ENCODE measurements around the gene GTSE1. TPM values are rescaled to one million over a fixed set of nuclear protein-coding genes. Genes with fewer than 3 reads are reported as not detected.
"Not testable (repeated sequence)": the region's sequence is repeated elsewhere in the genome, so short reads cannot be mapped to it uniquely, and the experiment has no call there.

Gene GTSE1
- total RNA-seq, 2 donors from 2014 or later = 2.2 to 7.9 TPM

DNA sequence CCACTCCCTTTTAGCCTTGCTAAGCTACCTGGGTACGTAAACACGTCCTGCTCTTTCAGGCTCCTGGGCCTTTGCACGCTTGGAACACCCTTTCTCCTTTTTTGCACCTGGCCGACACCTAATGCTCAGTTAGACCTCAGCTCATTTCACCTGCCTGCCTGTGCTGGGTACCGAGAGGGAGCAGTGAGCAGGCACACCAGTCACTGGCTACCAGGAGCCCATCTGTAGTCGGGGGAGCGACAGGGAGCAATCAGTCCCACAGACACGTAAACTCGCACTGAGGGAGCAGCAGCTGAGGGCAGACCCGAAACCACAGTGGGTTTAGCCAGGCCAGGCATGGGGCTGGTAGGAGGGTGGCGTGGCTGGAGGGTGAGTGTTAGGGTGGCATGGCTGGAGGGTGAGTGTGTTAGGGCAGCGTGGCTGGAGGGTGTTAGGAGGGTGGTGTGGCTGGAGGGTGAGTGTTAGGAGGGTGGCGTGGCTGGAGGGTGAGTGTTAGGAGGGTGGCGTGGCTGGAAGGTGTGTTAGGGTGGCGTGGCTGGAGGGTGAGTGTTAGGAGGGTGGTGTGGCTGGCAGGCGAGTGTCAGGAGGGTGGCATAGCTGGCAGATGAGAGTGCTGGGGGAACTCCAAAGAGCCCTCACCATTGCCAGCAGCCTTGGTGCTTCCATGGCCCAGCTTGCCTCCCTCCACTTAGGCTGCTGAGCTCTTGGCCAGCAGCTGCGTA is 6.4 kb upstream of the GTSE1 start:
- intact Hi-C loops (cut with DNase I, micrococcal nuclease) = no loop called here
- DNase-seq = no peak
- ATAC-seq = no peak

DNA sequence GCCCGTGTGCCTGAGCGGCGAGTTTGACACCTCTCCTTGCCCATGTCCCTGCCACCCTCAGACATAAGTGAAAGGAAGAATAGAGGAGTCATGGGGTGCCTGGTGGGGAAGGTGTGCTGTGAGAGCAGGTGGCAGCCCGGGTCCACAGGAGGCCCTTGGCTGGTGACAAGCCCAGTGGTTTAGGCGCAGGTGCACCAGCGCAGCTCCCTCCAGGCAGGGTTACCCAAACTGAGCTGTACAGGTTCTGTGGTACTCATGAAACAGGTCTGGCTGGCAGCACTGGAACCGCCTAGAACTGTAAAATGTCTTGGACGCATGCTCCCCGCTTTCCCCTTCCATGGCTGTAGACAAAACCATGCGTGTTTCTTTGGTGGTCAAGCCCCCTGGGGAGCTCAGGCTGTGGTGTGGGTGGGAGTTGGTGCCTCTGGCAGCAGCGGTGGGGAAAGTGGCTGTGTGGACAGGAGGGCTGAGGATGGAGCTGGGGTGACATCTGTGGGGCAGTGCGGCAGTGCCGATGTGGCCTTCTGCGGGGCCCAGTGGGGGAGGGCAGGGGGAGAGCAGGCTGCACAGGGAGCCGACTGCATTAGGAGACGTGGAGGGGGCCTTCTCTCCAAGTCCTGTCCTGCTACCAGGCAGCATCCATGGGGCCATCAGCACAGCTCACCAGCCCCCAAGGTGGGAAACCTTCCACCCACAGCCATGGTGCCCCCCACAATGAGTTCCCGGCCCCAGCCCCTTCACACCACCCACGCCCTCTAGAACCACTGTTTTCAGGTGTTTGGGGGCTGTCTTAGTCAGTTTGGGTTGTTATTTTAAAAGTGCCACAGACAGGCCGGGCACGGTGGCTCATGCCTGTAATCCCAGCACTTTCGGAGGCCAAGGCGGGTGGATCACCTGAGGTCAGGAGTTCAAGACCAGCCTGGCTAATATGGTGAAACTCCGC is 5.6 kb upstream of the GTSE1 start:
- intact Hi-C loops (cut with DNase I, micrococcal nuclease) = no loop called here
- no peak for DNase-seq
- ATAC-seq = no peak

DNA sequence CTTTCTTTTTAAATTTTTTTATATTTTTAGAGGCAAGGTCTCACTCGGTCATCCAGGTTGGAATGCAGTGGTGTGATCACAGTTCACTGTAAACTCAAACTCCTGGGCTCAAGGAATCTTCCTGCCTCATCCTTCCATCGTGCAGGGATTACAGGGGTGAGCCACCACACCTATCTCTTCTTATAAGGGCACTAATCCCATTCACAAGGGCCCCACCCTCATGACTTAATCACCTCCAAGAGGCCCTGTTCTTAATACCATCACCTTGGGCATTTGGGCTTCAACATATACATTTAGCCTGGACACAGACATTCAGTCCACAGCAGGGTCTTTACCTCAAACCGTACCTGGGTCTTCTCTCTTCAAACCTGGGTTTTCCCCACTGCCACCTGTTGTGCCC is 4.5 kb upstream of the GTSE1 start:
- DNase-seq (no peak), ATAC-seq (no peak)
- intact Hi-C loops (cut with DNase I, micrococcal nuclease) = no loop called here

DNA sequence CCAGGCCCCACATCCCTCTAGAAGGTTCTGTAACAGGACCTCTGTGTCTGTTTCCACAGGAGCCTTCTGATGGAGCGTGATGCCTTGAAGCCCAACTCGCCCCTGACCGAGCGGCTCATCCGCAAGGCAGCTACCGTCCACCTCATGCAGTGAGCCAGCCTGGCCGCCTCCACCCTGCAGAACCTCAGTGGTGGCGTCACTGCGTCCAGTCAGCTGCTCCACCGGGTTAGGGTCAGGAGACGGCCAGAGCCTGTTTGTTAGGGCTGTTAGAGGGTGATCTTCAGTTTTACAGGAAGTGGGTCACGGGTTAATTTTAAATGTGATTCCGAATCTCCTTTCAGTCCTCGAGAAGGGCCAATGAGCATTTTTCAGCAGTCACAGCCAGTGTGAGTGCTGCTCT is 3.9 kb upstream of the GTSE1 start:
- DNase-seq = no peak
- ATAC-seq = no peak
- intact Hi-C loops (cut with DNase I, micrococcal nuclease) = no loop called here

DNA sequence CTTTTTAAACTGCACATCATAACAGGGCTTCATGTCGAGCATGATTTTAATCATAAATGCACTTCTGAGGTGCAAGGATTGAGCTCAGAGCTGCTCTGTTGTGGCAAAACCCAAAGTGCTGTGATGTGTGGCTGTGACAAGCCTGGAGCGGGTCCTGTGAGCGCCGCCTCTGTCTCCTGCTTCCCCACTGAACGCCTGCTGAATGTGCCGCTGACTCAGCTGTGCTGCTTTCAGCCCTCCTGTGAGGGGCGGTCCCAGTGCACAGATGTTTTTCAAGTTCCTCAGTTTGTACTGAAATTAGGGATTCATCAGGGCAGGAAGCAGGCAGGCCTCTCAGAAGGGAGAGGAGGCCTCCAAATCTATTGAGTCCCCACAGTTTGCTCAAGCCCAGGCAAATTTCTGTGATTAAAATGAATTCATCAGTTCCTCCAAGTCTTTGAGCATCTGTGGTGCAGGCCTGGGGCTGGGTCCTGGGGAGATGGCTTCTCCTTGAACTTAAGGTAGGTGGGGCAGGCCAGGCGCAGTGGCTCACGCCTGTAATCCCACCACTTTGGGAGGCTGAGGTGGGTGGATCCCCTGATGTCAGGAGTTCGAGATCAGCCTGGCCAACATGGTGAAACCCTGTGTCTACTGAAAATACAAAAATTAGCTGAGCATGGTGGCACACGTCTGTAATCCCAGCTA is 3.0 kb upstream of the GTSE1 start:
- intact Hi-C loops (cut with DNase I, micrococcal nuclease) = no loop called here
- DNase-seq (peak in 1 of 2 donors; percentile 46), ATAC-seq (no peak)

DNA sequence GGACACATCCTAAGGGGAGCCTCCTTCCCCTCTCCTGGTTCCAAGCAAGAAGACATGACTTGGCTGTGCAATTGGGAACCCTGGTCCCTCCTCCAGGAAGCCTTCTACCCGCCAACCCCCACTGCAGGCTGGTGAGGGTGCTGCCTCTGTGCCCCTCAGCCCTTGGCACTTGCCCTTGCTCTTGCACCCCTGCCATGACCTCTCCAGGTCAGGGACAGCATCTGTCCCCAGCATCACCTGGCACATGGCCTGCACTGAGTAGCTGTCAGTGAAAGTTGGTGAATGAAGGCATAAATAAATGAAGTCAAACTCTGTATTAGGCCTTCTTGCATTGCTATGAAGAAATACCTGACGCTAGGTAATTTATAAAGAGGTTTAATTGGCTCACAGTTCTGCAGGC is 1.9 kb upstream of the GTSE1 start:
- intact Hi-C loops (cut with DNase I, micrococcal nuclease) = no loop called here
- no peak for DNase-seq
- ATAC-seq = no peak

DNA sequence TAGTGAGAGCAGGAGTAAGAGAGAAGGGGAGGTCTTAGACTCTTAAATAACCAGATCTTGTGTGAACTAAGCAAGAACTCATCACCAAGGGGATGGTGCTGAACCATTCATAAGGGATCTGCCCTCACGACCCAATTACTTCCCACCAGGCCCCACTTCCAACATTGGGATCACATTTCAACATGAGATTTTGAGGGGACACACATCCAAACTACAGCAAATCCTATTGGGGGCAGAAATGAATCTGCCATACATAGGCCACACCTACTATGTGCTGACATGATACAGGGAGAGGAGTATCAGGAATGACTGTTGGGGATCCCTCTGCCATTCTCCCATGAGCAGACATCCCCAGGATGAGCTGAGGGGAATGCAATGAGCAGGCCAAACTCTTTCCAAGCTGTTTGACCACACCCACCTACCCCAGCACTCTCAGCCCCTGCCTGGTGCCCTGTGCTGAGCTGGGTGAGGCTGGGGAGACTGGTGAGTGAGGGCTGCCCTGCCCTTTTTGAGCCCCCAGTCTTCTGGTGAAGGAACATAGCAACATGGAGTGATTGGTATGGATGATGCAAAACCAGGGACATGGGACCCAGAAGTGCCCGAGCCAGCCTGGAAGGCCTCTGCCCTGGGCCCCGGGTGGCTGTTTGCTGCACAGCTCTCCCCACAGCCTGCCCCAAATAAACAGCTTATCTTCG is 1.2 kb upstream of the GTSE1 start:
- ATAC-seq (peak; percentile 4), DNase-seq (no peak)
- intact Hi-C loops (cut with DNase I, micrococcal nuclease) = no loop called here

DNA sequence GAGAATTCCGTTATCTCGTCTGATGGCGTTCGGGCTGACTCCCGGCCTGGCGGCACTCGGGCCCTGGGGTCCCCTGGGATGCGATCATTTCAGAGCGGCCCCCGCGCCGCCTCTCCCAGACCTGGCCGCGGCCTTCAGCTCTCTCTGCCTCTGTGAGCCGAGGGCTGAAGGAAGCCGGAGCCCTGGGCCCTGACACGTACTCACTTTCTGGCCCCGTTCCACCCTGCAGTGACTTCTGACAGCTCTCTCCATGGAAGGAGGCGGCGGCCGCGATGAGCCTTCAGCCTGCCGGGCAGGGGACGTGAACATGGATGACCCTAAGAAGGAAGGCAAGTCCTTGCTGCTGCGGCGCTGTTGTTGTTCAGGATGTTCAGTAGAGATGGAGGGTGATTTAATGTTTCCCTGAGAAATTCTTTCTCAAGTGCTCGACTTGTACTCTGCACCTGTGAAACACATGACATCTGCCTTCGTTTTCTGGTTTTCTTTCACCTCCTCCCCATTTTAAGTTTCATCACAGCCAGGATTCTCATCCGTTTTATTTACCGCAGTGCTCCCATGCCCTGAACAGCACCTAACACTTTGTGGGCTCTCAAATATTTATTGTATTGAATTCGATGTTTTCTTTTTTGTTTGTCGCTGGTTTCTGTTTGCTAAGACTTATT is 612 bp downstream of the GTSE1 start:
- ATAC-seq (peak; percentile 8), DNase-seq (peak in 1 of 2 donors; percentile 35)
- intact Hi-C loops (cut with DNase I, micrococcal nuclease) = no loop called here

DNA sequence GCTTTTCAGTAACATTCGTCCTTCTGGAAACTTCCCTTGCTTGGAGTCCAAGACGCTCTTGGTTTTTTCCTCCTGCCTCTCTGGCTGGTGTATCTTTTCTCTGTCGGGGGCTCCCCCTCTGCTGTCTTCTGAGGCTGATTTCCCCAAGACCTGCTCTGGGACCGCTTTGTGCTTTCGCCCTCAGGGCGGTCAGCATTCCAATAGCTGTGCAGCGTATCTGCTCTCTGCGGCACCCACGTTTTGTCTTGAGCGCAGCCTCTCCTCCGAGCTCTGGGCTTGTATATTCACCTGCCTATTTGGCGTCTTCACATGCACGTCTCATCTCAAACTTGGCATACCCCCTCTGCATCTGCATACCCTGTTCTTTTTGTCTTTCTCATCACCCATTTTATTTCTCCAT is 2.4 kb downstream of the GTSE1 start:
- intact Hi-C loops (cut with DNase I, micrococcal nuclease) = no loop called here
- no peak for ATAC-seq
- no peak for DNase-seq

DNA sequence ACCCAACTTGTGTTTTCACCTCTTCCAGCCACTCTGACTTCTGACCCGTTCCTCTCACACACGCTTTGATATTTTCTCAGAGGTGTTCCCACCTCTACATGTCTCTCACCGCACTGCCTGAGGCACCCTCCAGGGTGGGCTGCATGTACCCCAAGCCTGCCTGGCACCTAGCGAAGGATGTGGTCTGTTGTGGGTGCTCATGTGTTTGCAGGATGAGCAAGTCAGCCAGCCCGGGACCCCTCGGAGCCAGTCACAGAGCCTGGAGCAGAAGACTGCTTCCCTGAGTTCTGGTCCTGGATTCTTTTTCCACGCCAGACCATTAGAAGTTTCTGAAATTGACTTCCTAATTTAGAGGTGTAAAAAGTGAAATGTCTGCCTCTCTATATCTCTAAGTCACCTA is 3.8 kb downstream of the GTSE1 start:
- no peak for ATAC-seq
- intact Hi-C loops (cut with DNase I, micrococcal nuclease) = no loop called here
- DNase-seq = no peak

DNA sequence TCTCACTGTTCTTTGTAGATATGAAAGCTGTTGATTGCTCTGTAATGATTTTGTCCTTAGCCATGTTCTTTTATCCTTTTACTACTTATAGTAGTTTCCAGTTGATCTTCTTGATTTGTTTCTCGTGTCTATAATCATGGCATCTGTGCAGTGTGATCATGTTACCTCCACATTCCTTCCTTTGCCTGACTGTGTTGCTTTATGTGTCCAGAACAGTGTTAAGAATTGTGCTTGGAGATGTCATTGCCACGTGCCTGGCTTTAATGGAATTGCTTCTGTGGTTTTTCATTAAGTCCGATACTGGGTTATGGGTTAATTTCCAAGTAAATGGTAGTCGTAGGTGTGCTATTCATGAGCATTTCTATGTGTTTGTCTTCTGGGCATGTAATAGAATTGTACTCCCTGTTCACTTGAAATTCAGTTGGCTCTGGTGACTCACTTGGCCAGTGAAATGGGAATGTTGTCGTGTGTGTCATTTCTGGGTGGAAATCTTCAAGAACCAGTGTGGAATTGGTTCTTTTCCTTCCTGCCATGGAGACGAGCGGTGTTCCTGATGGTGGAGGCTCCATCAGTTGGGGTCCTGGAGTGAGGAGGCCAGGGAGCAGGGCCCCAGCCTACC is 6.8 kb downstream of the GTSE1 start:
- ATAC-seq (no peak), DNase-seq (no peak)
- intact Hi-C loops (cut with DNase I, micrococcal nuclease) = no loop called here

DNA sequence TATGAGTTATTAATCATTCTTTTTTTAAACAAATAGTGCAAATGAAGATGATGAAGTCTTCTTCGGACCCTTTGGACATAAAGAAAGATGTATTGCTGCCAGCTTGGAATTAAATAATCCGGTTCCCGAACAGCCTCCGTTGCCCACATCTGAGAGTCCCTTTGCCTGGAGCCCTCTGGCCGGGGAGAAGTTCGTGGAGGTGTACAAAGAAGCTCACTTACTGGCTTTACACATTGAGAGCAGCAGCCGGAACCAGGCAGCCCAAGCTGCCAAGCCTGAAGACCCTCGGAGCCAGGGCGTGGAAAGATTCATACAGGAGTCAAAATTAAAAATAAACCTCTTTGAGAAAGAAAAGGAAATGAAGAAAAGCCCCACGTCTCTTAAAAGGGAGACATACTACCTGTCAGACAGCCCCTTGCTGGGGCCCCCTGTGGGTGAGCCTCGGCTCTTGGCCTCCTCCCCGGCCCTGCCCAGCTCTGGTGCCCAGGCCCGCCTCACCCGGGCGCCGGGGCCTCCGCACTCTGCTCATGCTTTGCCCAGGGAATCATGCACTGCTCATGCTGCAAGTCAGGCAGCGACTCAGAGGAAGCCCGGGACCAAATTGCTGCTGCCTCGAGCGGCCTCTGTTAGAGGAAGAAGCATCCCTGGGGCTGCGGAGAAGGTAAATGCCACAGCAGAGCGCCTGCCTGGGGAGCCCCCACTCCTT is 11.8 kb downstream of the GTSE1 start:
- DNase-seq (no peak), ATAC-seq (no peak)
- intact Hi-C loops (cut with DNase I, micrococcal nuclease) = no loop called here

DNA sequence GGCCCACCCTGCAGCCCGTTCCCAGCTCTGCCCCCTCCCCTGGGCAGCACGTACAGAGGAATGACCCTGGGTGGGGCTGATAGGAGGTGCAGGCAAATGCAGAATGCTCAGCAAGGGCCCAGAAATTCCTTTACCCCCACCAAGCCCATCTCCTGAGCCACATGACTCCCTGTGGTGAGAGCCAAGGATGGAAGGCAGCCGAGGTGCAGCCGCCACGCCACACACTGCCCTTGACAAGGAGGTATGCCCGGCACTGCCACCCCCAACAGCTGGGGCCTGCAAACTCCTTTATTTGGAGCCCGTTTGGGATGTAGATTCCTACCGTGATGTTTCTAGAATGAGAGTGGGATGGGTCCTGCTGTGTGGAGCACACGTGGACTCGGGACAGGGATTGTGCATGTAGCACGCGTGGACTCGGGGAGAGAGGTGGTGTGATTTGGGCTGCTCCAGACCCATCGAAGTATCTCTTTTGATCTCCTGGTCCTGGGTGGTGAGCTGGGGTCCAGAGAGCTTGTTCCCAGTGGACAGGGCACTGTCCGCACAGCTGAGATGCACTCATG is 12.9 kb downstream of the GTSE1 start:
- intact Hi-C loops (cut with DNase I, micrococcal nuclease) = loop anchor here (5.0 to 10.0 kb wide), 2 partner anchors 187 to 315 kb away; no protein-coding TSS in a partner anchor
- ATAC-seq (no peak), DNase-seq (no peak)

DNA sequence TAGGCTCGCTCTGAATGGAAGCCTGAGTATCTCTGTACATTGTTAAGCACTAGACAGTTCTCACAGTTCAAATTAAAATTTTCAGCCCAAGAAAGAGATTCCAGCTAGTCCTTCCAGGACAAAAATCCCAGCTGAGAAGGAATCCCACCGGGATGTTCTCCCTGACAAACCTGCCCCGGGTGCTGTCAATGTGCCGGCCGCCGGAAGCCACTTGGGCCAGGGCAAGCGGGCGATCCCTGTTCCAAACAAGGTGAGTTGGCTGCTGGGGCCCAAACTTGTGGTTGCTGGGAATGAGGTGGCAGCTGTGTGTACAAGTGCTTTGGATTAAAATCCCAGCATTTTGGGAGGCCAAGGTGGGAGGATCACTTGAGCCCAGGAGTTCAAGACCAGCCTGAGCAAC is 15.4 kb downstream of the GTSE1 start:
- ATAC-seq (no peak), DNase-seq (no peak)
- intact Hi-C loops (cut with DNase I, micrococcal nuclease) = loop anchor here (5.0 to 10.0 kb wide), 2 partner anchors 190 to 317 kb away; no protein-coding TSS in a partner anchor

DNA sequence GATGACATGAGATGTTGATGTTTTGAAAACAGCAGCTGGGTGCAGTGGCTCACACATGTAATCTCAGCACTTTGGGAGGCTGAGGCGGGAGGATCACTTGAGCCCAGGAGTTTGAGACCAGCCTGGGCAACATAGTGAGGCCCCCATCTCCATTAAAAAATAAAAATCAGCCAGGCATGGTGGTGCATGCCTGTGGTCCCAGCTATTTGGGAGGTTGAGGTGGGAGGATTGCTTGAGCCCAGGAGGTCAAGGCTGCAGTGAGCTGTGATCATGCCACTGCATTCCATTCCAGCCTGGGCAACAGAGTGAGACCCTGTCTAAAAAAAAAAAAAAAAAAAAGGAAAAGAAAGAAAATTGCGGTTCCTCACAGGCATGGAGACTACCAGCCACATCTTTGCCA is 16.2 kb downstream of the GTSE1 start:
- intact Hi-C loops (cut with DNase I, micrococcal nuclease) = loop anchor here (5.0 to 10.0 kb wide), 2 partner anchors 191 to 318 kb away; no protein-coding TSS in a partner anchor
- ATAC-seq, DNase-seq: not testable (repeated sequence)

DNA sequence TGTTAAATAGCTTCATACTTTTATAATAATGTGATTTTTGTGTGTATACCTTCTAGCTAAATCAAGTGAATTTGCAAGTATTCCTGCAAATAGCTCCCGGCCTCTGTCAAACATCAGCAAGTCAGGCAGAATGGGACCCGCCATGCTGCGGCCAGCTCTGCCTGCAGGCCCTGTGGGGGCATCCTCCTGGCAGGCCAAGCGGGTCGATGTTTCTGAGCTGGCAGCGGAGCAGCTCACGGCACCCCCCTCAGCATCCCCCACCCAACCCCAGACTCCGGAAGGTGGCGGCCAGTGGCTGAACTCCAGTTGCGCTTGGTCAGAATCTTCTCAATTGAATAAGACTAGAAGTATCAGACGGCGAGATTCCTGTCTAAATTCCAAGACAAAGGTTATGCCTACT is 19.3 kb downstream of the GTSE1 start:
- intact Hi-C loops (cut with DNase I, micrococcal nuclease) = loop anchor here (10.0 kb wide), 1 partner anchor 321 kb away; no protein-coding TSS in a partner anchor
- ATAC-seq (no peak), DNase-seq (no peak)

DNA sequence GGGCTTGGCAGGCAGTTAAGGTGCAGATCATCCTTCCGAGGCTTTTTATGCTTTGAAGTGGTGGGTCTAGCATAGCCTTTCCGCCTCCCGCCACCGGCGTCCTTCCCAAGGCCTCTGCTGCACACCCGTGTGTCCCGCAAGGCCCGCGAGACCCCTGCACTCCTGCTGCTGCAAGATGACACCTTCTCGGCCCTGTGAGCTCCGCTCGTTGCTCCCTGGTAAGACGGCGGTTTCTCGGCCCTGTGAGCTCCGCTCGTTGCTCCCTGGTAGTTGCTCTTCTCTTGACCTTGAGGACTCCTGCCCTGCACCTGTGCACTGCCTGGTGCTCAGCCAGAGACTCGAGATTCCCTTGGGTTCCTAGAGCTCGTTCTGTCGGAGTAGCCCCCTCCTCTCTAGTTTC is 21.0 kb downstream of the GTSE1 start:
- ATAC-seq (no peak), DNase-seq (no peak)
- intact Hi-C loops (cut with DNase I, micrococcal nuclease) = loop anchor here (10.0 kb wide), 1 partner anchor 323 kb away; no protein-coding TSS in a partner anchor

Measured in left colon (tissue), 2 donors.